Astrocyte (in vitro differentiated cells and primary cell): ENCODE measurements around the gene RCAN2. TPM values are rescaled to one million over a fixed set of nuclear protein-coding genes. Genes with fewer than 3 reads are reported as not detected.
A peak's percentile ranks its signal among the peaks of the same experiment; 100 is the strongest.

Source experiments
- DNase-seq: peaks from one replicate; pipeline ENCODE4 v3.0.0-alpha.2; 2010; ENCODE audit warnings: low read depth
- FAIRE-seq: peaks from 2 replicates; lab custom pipeline; 2011; peaks lifted over from hg19 to GRCh38; lab: Jason Lieb, UNC
- H2AFZ ChIP-seq: 2 replicates; pipeline ENCODE4 v1.6.0; 2012; ENCODE audit warnings: low read depth, low read length, inconsistent platforms
- H3K27ac ChIP-seq: 2 replicates; pipeline ENCODE4 v1.5.1; 2011; ENCODE audit warnings: low read depth, low read length, inconsistent platforms
- H3K27me3 ChIP-seq: 2 replicates; pipeline ENCODE4 v1.6.0; 2011; ENCODE audit warnings: low read length, inconsistent platforms; ENCODE audit not compliant: insufficient read depth
- H3K36me3 ChIP-seq: 2 replicates; pipeline ENCODE4 v1.5.1; 2011; ENCODE audit warnings: low read length, inconsistent platforms; ENCODE audit not compliant: insufficient read depth
- H3K4me1 ChIP-seq: 2 replicates; pipeline ENCODE4 v1.5.1; 2011; ENCODE audit warnings: low read length, inconsistent platforms; ENCODE audit not compliant: insufficient read depth
- H3K4me2 ChIP-seq: 2 replicates; pipeline ENCODE4 v1.6.0; 2012; ENCODE audit warnings: low read length, inconsistent platforms
- H3K4me3 ChIP-seq: 2 replicates; pipeline ENCODE4 v1.5.1; 2011; ENCODE audit warnings: low read depth, mild to moderate bottlenecking, low read length, inconsistent platforms; ENCODE audit not compliant: insufficient read depth
- H3K79me2 ChIP-seq: 2 replicates; pipeline ENCODE4 v1.6.0; 2012; ENCODE audit warnings: mild to moderate bottlenecking, low read length, inconsistent platforms; ENCODE audit not compliant: insufficient read depth
- H3K9ac ChIP-seq: 2 replicates; pipeline ENCODE4 v1.6.0; 2012; ENCODE audit warnings: mild to moderate bottlenecking, low read length, inconsistent platforms
- H3K9me3 ChIP-seq: 2 replicates; pipeline ENCODE4 v1.5.1; 2012; ENCODE audit warnings: low read depth, mild to moderate bottlenecking, low read length, inconsistent platforms; ENCODE audit not compliant: insufficient read depth
- H4K20me1 ChIP-seq: 2 replicates; pipeline ENCODE4 v1.6.0; 2012; ENCODE audit warnings: low read length, inconsistent platforms; ENCODE audit not compliant: insufficient read depth
- H3K27ac Mint-ChIP-seq: one replicate; pipeline ENCODE4 v1.8.0; 2021; ENCODE audit warnings: mild to moderate bottlenecking, mixed read lengths; ENCODE audit not compliant: unreplicated experiment
- H3K27me3 Mint-ChIP-seq: one replicate; pipeline ENCODE4 v1.8.0; 2021; ENCODE audit warnings: low read depth, mixed read lengths; ENCODE audit not compliant: unreplicated experiment
- H3K36me3 Mint-ChIP-seq: one replicate; pipeline ENCODE4 v1.8.0; 2021; ENCODE audit warnings: low read depth, mixed read lengths; ENCODE audit not compliant: unreplicated experiment
- H3K4me1 Mint-ChIP-seq: one replicate; pipeline ENCODE4 v1.8.0; 2021; ENCODE audit warnings: low read depth, mixed read lengths; ENCODE audit not compliant: unreplicated experiment
- H3K4me3 Mint-ChIP-seq: one replicate; pipeline ENCODE4 v1.8.0; 2021; ENCODE audit warnings: mild to moderate bottlenecking, moderate library complexity, mixed read lengths; ENCODE audit not compliant: unreplicated experiment
- H3K9me3 Mint-ChIP-seq: one replicate; pipeline ENCODE4 v1.8.0; 2021; ENCODE audit warnings: mild to moderate bottlenecking, mixed read lengths; ENCODE audit not compliant: unreplicated experiment
- EZH2 ChIP-seq: IDR thresholded peaks from 2 replicates; pipeline ENCODE4 v1.6.1; 2012; ENCODE audit warnings: mild to moderate bottlenecking, low read length, inconsistent platforms; ENCODE audit not compliant: insufficient read depth
- total RNA-seq: library from RNA; stranded (reverse); gene quantifications from 2 replicates; pipeline ENCODE4 v1.2.1, GENCODE V29; 2021
- TF ChIP-seq, protein P1 (sequence below): IDR thresholded peaks from 2 replicates; pipeline ENCODE4 v1.5.1; 2011; ENCODE audit warnings: low read depth, mild to moderate bottlenecking, inconsistent platforms, low read length, moderate library complexity; ENCODE audit not compliant: insufficient read depth

The RCAN2 gene
- total RNA-seq, 1 donor from 2014 or later = 10.6 TPM

DNA sequence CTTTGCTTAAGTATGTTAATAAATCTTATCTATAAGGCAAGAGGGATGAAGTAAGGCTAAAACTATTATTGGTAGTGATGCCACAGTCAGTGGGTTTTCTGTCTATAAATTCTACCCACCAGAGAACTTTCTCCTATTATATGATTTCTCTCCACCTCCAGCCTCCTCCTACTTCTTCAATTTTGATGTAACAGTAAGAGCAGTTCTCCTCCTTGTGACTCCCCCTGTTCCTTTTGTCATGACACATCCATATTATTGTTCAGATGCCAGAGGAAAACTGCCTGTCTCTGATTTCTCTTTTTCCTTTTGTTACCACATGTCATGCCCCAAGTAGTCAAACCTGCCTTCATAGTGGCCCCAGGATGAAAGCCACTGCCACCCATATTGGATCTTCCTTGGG is 9.1 kb upstream of the RCAN2 start:
- no peaks in the 10 kb centered on the region for H3K79me2 ChIP-seq
- no peaks in the 10 kb centered on the region for H3K36me3 ChIP-seq
- no peak overlapping the region for H3K4me3 ChIP-seq
- no peak overlapping the region for H3K4me2 ChIP-seq
- no peaks in the 10 kb centered on the region for H4K20me1 ChIP-seq
- H3K27me3 ChIP-seq = peaks cover 2% of the 10 kb centered on the region
- Mint-ChIP-seq H3K27ac (no peak overlapping the region), H3K4me3 (no peak overlapping the region), H3K4me1 (no peaks in the 10 kb centered on the region), H3K36me3 (no peaks in the 10 kb centered on the region), H3K27me3 (no peaks in the 10 kb centered on the region), H3K9me3 (no peaks in the 10 kb centered on the region)
- no peak overlapping the region for H3K9ac ChIP-seq
- H2AFZ ChIP-seq = no peak overlapping the region
- no peak for TF ChIP-seq EZH2
- TF ChIP-seq, protein P1, sequence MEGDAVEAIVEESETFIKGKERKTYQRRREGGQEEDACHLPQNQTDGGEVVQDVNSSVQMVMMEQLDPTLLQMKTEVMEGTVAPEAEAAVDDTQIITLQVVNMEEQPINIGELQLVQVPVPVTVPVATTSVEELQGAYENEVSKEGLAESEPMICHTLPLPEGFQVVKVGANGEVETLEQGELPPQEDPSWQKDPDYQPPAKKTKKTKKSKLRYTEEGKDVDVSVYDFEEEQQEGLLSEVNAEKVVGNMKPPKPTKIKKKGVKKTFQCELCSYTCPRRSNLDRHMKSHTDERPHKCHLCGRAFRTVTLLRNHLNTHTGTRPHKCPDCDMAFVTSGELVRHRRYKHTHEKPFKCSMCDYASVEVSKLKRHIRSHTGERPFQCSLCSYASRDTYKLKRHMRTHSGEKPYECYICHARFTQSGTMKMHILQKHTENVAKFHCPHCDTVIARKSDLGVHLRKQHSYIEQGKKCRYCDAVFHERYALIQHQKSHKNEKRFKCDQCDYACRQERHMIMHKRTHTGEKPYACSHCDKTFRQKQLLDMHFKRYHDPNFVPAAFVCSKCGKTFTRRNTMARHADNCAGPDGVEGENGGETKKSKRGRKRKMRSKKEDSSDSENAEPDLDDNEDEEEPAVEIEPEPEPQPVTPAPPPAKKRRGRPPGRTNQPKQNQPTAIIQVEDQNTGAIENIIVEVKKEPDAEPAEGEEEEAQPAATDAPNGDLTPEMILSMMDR = no peak
- no peaks in the 10 kb centered on the region for H3K4me1 ChIP-seq
- FAIRE-seq = no peak
- no peaks in the 10 kb centered on the region for H3K9me3 ChIP-seq
- DNase-seq = no peak
- no peak overlapping the region for H3K27ac ChIP-seq

DNA sequence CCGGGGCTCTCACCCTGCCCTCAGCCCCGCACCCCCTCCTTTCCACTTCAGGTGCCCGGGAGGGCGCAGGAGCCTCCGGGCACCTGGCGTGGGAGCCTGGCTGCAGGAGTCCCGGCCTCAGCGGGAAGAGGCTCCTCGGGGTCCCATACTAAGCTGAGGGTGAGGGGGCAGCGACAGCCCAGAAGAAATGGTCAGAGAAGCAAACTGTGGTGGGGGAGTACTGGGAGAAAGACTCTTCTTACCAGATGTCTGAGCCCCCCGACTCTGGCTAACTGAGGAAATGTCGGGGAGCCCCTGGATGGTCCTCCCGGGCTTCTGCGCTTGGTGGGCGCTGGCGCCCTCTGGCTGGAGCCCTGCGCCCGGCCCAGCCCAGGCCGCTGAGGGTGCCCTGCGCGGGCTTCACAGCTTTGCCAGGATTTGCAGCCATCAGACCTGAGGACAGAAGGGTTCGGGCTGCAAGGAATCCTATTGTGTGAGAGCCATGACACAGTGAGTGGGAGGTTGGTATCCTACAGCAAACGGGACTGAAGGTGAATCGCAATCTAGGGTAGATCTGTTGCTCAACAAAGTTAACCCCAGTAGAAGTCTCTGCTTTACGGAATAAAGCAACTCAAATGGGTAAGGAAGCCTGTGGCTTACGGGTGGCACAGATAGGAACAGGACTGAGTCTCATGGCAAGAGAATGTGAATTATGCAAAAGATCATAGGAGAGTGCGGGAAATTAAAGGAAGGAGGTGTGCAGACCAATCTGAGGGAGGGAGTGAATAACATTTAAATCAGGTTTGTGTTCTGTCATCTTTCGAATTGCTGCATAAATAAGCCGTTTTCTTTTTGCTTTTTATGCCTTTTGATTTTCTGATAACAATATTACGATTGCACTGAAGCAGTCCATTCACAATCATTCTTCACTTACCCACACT is 639 bp upstream of the RCAN2 start:
- H3K4me2 ChIP-seq = peak overlapping the region; percentile 85
- H3K9ac ChIP-seq = peak overlapping the region; percentile 63
- Mint-ChIP-seq H3K36me3 (no peaks in the 10 kb centered on the region), H3K9me3 (no peaks in the 10 kb centered on the region), H3K4me1 (peaks cover 3% of the 10 kb centered on the region), H3K27ac (peak overlapping the region; percentile 28), H3K4me3 (peak overlapping the region; percentile 80), H3K27me3 (peaks cover 14% of the 10 kb centered on the region)
- H3K4me1 ChIP-seq = peaks cover 7% of the 10 kb centered on the region
- FAIRE-seq (peak; percentile 41), DNase-seq (no peak)
- no peaks in the 10 kb centered on the region for H3K79me2 ChIP-seq
- no peak for TF ChIP-seq EZH2
- TF ChIP-seq, protein P1 = peak; percentile 26
- H3K36me3 ChIP-seq = no peaks in the 10 kb centered on the region
- no peak overlapping the region for H3K27ac ChIP-seq
- peak overlapping the region; percentile 78 for H2AFZ ChIP-seq
- peaks cover 42% of the 10 kb centered on the region for H3K27me3 ChIP-seq
- H4K20me1 ChIP-seq = no peaks in the 10 kb centered on the region
- H3K4me3 ChIP-seq = peak overlapping the region; percentile 57
- H3K9me3 ChIP-seq = no peaks in the 10 kb centered on the region
